Measurements from ENCODE around the gene KICS2. TPM values are rescaled to one million over a fixed set of nuclear protein-coding genes. Genes with fewer than 3 reads are reported as not detected.
A peak's percentile ranks its signal among the peaks of the same experiment; 100 is the strongest.

The KICS2 gene
- polyA plus RNA-seq, 1 experiment = 3.3 TPM

DNA sequence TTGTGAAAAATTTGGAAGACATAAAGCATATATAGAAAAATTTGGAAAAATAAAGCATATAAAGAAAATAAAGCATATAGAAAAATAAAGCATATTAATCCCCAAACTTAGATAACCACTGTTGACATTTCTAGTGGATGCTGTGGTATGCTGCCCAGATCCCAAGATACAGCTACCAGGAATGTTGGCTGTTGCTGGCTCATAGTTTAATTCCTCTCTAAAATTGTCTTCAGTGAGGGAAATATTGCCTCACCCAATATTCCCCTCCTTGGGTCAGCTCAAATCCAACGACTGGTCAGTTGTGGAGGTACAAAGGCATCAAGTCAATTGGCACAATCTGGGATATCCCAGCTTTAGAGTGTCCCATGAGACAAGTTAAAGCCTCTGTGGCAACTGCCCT, 10.1 kb upstream of the KICS2 start:
- ChIA-PET POLR2A (no interaction called here), CTCF (no interaction called here)
- no peak for DNase-seq (ENCODE audit: low read depth, low spot score)

GRCh38 chr12:64229796-64230195, 7.7 kb upstream of the KICS2 start:
- ChIA-PET POLR2A (no interaction called here), CTCF (no interaction called here)
- H3K27ac ChIP-seq (ENCODE audit: low read depth, low read length) = no peak overlapping the region
- TF ChIP-seq, protein P1, sequence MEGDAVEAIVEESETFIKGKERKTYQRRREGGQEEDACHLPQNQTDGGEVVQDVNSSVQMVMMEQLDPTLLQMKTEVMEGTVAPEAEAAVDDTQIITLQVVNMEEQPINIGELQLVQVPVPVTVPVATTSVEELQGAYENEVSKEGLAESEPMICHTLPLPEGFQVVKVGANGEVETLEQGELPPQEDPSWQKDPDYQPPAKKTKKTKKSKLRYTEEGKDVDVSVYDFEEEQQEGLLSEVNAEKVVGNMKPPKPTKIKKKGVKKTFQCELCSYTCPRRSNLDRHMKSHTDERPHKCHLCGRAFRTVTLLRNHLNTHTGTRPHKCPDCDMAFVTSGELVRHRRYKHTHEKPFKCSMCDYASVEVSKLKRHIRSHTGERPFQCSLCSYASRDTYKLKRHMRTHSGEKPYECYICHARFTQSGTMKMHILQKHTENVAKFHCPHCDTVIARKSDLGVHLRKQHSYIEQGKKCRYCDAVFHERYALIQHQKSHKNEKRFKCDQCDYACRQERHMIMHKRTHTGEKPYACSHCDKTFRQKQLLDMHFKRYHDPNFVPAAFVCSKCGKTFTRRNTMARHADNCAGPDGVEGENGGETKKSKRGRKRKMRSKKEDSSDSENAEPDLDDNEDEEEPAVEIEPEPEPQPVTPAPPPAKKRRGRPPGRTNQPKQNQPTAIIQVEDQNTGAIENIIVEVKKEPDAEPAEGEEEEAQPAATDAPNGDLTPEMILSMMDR (IDR thresholded peaks at IDR 0.05; ENCODE audit: low read depth, low read length) = no peak
- no peaks in the 10 kb centered on the region for H3K9me3 ChIP-seq (ENCODE audit: control insufficient read depth, insufficient read depth, low read length)
- DNase-seq (ENCODE audit: low read depth, low spot score) = no peak
- H3K4me3 ChIP-seq (ENCODE audit: low read depth, low read length) = no peak overlapping the region
- no peaks in the 10 kb centered on the region for H3K27me3 ChIP-seq (ENCODE audit: control insufficient read depth, insufficient read depth, low read length)

More for the DNA sequence above, 10.1 kb upstream of the KICS2 start:
- TF ChIP-seq, protein P1 (IDR thresholded peaks at IDR 0.05; ENCODE audit: low read depth, low read length) = no peak
- no peaks in the 10 kb centered on the region for H3K9me3 ChIP-seq (ENCODE audit: control insufficient read depth, insufficient read depth, low read length)
- no peak overlapping the region for H3K27ac ChIP-seq (ENCODE audit: low read depth, low read length)
- H3K27me3 ChIP-seq (ENCODE audit: control insufficient read depth, insufficient read depth, low read length) = no peaks in the 10 kb centered on the region
- no peak overlapping the region for H3K4me3 ChIP-seq (ENCODE audit: low read depth, low read length)

- TF ChIP-seq, protein P1 (IDR thresholded peaks at IDR 0.05; ENCODE audit: low read depth, low read length) = no peak
- ChIA-PET CTCF (no interaction called here), POLR2A (no interaction called here)
- no peak overlapping the region for H3K27ac ChIP-seq (ENCODE audit: low read depth, low read length)
- no peak for DNase-seq (ENCODE audit: low read depth, low spot score)
- no peaks in the 10 kb centered on the region for H3K9me3 ChIP-seq (ENCODE audit: control insufficient read depth, insufficient read depth, low read length)
- H3K4me3 ChIP-seq (ENCODE audit: low read depth, low read length) = no peak overlapping the region
- no peaks in the 10 kb centered on the region for H3K27me3 ChIP-seq (ENCODE audit: control insufficient read depth, insufficient read depth, low read length)
These were observed 7.1 kb upstream of the KICS2 start for GRCh38 chr12:64229240-64229639.

DNA sequence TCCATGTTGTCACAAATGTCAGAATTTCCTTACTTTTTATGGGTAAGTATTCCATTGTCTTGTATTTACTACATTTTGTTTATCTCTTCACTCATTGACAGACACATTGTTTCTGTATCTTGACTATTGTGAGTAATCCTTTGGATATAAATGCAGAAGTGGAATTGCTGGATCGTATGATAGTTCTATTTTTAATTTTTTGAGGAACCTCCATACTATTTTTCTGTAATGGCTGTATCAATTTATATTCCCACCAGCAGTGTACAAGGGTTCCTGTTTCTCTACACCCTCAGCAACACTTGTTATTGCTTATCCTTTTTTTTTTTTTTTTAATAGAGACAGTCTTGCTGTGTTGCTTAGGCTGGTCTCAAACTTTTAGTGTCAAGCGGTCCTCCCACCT, 3.5 kb upstream of the KICS2 start:
- Histone ChIP-seq H3K27me3 (ENCODE audit: control insufficient read depth, insufficient read depth, low read length) (no peaks in the 10 kb centered on the region), H3K9me3 (ENCODE audit: control insufficient read depth, insufficient read depth, low read length) (no peaks in the 10 kb centered on the region; the same call in 1 of the 2 replicates), H3K4me3 (ENCODE audit: low read depth, low read length) (no peak overlapping the region), H3K27ac (ENCODE audit: low read depth, low read length) (no peak overlapping the region)
- POLR2A ChIA-PET = no interaction called here
- no peak for DNase-seq (ENCODE audit: low read depth, low spot score)
- TF ChIP-seq, protein P1 (IDR thresholded peaks at IDR 0.05; ENCODE audit: low read depth, low read length) = no peak
- CTCF ChIA-PET = no interaction called here

- Histone ChIP-seq H3K27me3 (ENCODE audit: control insufficient read depth, insufficient read depth, low read length) (no peaks in the 10 kb centered on the region), H3K27ac (ENCODE audit: low read depth, low read length) (peak overlapping the region; percentile 93), H3K4me3 (ENCODE audit: low read depth, low read length) (peak overlapping the region; percentile 93), H3K9me3 (ENCODE audit: control insufficient read depth, insufficient read depth, low read length) (no peaks in the 10 kb centered on the region; the same call in 1 of the 2 replicates)
- peak; percentile 24 for DNase-seq (ENCODE audit: low read depth, low spot score)
- TF ChIP-seq, protein P1 (IDR thresholded peaks at IDR 0.05; ENCODE audit: low read depth, low read length) = no peak
- POLR2A ChIA-PET = interaction anchor here (1.0 kb wide), 1 partner anchor 40 kb away, joined by 6 read pairs; no protein-coding TSS in a partner anchor
- CTCF ChIA-PET = interaction anchor here (0.6 to 1.0 kb wide), 3 partner anchors 21 to 383 kb away, joined by 3 to 4 read pairs (median 4); no protein-coding TSS in a partner anchor
These were observed 466 bp downstream of the KICS2 start for GRCh38 chr12:64221651-64222008.
